Neuronal stem cell (in vitro differentiated cells): ENCODE measurements around the gene XPNPEP2.

Source experiments
- DNase-seq: peaks from one replicate; pipeline ENCODE4 v3.0.0-alpha.2; 2013; ENCODE audit warnings: low spot score
- H2AFZ ChIP-seq: one replicate; pipeline ENCODE4 v1.6.1; 2013; ENCODE audit warnings: mild to moderate bottlenecking, low read length, inconsistent platforms
- H2AK5ac ChIP-seq: 2 replicates; pipeline ENCODE4 v1.6.1; 2013; ENCODE audit warnings: low read depth, mild to moderate bottlenecking, inconsistent platforms, low read length, moderate library complexity, mixed read lengths
- H2BK120ac ChIP-seq: 2 replicates; pipeline ENCODE4 v1.6.1; 2013; ENCODE audit warnings: low read depth, mild to moderate bottlenecking, inconsistent platforms, low read length, moderate library complexity, mixed read lengths
- H2BK12ac ChIP-seq: one replicate; pipeline ENCODE4 v1.6.1; 2013; ENCODE audit warnings: low read length, inconsistent platforms
- H2BK15ac ChIP-seq: 2 replicates; pipeline ENCODE4 v1.6.1; 2013; ENCODE audit warnings: mild to moderate bottlenecking, low read length, inconsistent platforms, mixed read lengths
- H2BK5ac ChIP-seq: one replicate; pipeline ENCODE4 v1.6.1; 2013; ENCODE audit warnings: inconsistent platforms, mild to moderate bottlenecking, low read length, moderate library complexity
- H3K14ac ChIP-seq: one replicate; pipeline ENCODE4 v1.6.1; 2013; ENCODE audit warnings: low read length, inconsistent platforms
- H3K18ac ChIP-seq: 2 replicates; pipeline ENCODE4 v1.6.1; 2013; ENCODE audit warnings: low read length, inconsistent platforms
- H3K23ac ChIP-seq: 2 replicates; pipeline ENCODE4 v1.6.1; 2013; ENCODE audit warnings: low read depth, mild to moderate bottlenecking, mixed read lengths, low read length, inconsistent platforms; ENCODE audit not compliant: poor library complexity
- H3K27ac ChIP-seq: replicated peaks from 3 replicates; pipeline ENCODE4 v1.5.1; 2013; ENCODE audit warnings: low read length, inconsistent platforms
- H3K27me3 ChIP-seq, 3 experiments: 2 replicates each; pipeline ENCODE4 v1.6.1; 2013; ENCODE audit warnings: low read length in 3 of 3, mild to moderate bottlenecking in 2 of 3, inconsistent platforms in 1 of 3, low read depth in 1 of 3, mixed read lengths in 1 of 3, moderate library complexity in 1 of 3; ENCODE audit not compliant: control insufficient read depth in 3 of 3, insufficient read depth in 3 of 3
- H3K36me3 ChIP-seq, 2 donors: replicated peaks in 1 of 2; 2 replicates each; pipeline ENCODE4 v1.6.1; 2013; ENCODE audit warnings: low read length in 2 of 2; ENCODE audit not compliant: control insufficient read depth in 2 of 2, insufficient read depth in 2 of 2
- H3K4ac ChIP-seq: 2 replicates; pipeline ENCODE4 v1.6.1; 2013; ENCODE audit warnings: inconsistent platforms, mild to moderate bottlenecking, low read length, moderate library complexity
- H3K4me1 ChIP-seq, 2 donors: 1 replicate in 1 of 2; 2 replicates in 1 of 2; pipeline ENCODE4 v1.6.1; 2013; ENCODE audit warnings: low read length in 2 of 2, low read depth in 1 of 2; ENCODE audit not compliant: control insufficient read depth in 2 of 2, insufficient read depth in 1 of 2
- H3K4me2 ChIP-seq: one replicate; pipeline ENCODE4 v1.6.1; 2013; ENCODE audit warnings: mild to moderate bottlenecking, low read length, inconsistent platforms; ENCODE audit not compliant: insufficient read depth, poor library complexity, severe bottlenecking
- H3K4me3 ChIP-seq, 2 donors: 2 replicates each; pipeline ENCODE4 v1.5.1; 2013; ENCODE audit warnings: low read length in 2 of 2, mild to moderate bottlenecking in 2 of 2, inconsistent platforms in 1 of 2, moderate library complexity in 1 of 2
- H3K79me1 ChIP-seq: one replicate; pipeline ENCODE4 v1.6.1; 2013; ENCODE audit warnings: low read depth, mild to moderate bottlenecking, inconsistent platforms, low read length, moderate library complexity
- H3K9ac ChIP-seq: one replicate; pipeline ENCODE4 v1.6.1; 2013; ENCODE audit warnings: mild to moderate bottlenecking, low read depth, low read length, inconsistent platforms; ENCODE audit not compliant: poor library complexity
- H3K9me3 ChIP-seq, 2 donors: replicated peaks in 1 of 2; 2 replicates each; pipeline versions ENCODE3 to v1.6.1; 2013; ENCODE audit warnings: low read length in 2 of 2, mild to moderate bottlenecking in 2 of 2, inconsistent platforms in 1 of 2, low read depth in 1 of 2, mixed read lengths in 1 of 2, moderate library complexity in 1 of 2; ENCODE audit not compliant: control insufficient read depth in 2 of 2, insufficient read depth in 1 of 2
- H4K8ac ChIP-seq: one replicate; pipeline ENCODE4 v1.6.1; 2013; ENCODE audit warnings: low read depth, mild to moderate bottlenecking, inconsistent platforms, low read length, moderate library complexity
- H4K91ac ChIP-seq: one replicate; pipeline ENCODE4 v1.6.1; 2013; ENCODE audit warnings: low read length, low read depth, mild to moderate bottlenecking, inconsistent platforms; ENCODE audit not compliant: poor library complexity
- WGBS, 2 donors: extraction: QIAGEN DNeasy Blood & Tissue Kit; methylation state at CpG; one replicate each; pipeline ENCODE4 v1.1.7; 2013; ENCODE audit warnings: missing lambda C conversion rate in 2 of 2, mixed read lengths in 1 of 2; ENCODE audit not compliant: insufficient read length in 2 of 2, insufficient replicate concordance in 1 of 2; ENCODE audit errors: extremely low coverage in 2 of 2; 5-methylcytosine and 5-hydroxymethylcytosine counted together

The XPNPEP2 gene

DNA sequence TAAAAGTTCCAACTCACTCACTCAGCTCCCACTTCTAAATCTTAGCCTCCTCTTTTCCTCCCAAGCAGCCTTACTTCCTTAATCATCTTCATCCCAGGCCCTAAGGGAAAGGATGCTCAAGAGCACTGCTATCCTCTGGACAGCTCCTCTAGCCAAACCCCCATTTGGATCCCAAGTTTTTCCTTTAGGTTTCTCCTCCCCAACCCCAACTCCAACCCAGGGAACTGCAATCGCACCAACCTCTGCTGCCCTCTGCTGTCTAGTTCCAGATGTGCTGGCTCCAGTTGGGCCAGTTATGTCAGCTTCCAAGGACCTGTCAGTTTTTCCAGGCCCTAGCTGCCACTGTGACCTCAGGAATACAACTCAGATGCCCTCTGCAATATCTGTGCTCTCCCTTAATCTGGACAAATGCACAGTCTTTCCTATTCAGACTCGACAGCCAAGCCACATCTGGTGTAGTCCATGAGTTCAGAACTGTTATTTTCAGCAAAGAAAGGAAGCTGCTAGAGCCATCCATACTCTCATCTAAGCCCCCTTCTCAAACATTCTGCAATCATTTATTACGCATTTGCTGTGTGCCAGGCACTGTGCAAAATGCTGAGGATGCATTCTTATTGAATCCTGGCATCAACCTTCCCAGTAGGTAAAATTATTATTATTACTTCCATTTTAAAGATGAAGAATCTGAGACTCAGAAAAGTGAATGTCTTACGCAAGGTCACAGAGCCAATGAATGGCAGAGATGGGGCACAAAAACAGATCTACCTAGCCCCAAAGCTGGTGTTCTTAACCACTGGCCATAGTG is 12.3 kb upstream of the XPNPEP2 start:
- Histone ChIP-seq H3K27me3 (no peaks in the 10 kb centered on the region), H3K27ac (no peak overlapping the region), H4K8ac (no peak overlapping the region), H3K14ac (no peak overlapping the region), H2BK5ac (no peak overlapping the region), H3K36me3 (no peaks in the 10 kb centered on the region), H3K18ac (no peak overlapping the region), H3K4me2 (no peak overlapping the region), H3K4me3 (no peak overlapping the region), H2BK15ac (no peak overlapping the region), H2AK5ac (no peak overlapping the region), H3K79me1 (no peaks in the 10 kb centered on the region), H2AFZ (no peak overlapping the region), H3K4ac (no peak overlapping the region), H2BK12ac (no peak overlapping the region), H3K23ac (no peak overlapping the region), H2BK120ac (no peak overlapping the region), H3K9me3 (no peaks in the 10 kb centered on the region), H3K4me1 (no peaks in the 10 kb centered on the region), H4K91ac (no peak overlapping the region), H3K9ac (no peak overlapping the region)
- peak; percentile 47 for DNase-seq
- no CpG with 5 or more reads among the region's 4 CpGs for WGBS, 2 donors

DNA sequence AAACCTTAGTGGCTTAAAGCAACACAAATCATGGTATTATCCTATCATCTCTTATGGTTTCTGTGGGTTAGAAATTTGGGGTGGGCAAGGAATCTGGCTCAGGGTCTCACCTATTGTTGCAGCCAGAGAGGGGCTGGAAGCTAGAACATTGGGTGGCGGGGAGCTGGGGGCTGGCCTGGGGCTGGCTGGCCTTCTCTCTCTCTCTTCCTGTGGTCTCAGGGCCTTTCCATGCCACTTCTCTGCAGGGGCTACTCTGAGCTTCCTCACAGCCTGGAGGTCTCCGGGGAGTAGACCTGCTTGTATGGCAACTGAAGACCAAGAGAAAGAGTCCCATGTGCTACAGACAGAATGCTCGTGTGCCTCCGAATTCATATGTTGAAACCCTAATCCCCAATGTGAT is 10.7 kb upstream of the XPNPEP2 start:
- H3K27ac ChIP-seq, result no peak overlapping the region
- H3K79me1 ChIP-seq, result no peaks in the 10 kb centered on the region
- no peaks in the 10 kb centered on the region for H3K36me3 ChIP-seq
- no peak for DNase-seq
- H3K9ac ChIP-seq, result no peak overlapping the region
- no peak overlapping the region for H2BK5ac ChIP-seq
- no peak overlapping the region for H3K14ac ChIP-seq
- H2AFZ ChIP-seq, result no peak overlapping the region
- no peak overlapping the region for H3K23ac ChIP-seq
- H2AK5ac ChIP-seq, result no peak overlapping the region
- H3K4me2 ChIP-seq, result no peak overlapping the region
- no peak overlapping the region for H2BK15ac ChIP-seq
- H3K18ac ChIP-seq, result no peak overlapping the region
- no peak overlapping the region for H4K91ac ChIP-seq
- H2BK12ac ChIP-seq, result no peak overlapping the region
- H4K8ac ChIP-seq, result no peak overlapping the region
- H3K27me3 ChIP-seq, result no peaks in the 10 kb centered on the region
- H3K4me3 ChIP-seq, result no peak overlapping the region
- no peaks in the 10 kb centered on the region for H3K9me3 ChIP-seq
- whole genome bisulfite sequencing, 2 donors, result no CpG with 5 or more reads among the region's 4 CpGs
- no peak overlapping the region for H3K4ac ChIP-seq
- no peaks in the 10 kb centered on the region for H3K4me1 ChIP-seq
- H2BK120ac ChIP-seq, result no peak overlapping the region

DNA sequence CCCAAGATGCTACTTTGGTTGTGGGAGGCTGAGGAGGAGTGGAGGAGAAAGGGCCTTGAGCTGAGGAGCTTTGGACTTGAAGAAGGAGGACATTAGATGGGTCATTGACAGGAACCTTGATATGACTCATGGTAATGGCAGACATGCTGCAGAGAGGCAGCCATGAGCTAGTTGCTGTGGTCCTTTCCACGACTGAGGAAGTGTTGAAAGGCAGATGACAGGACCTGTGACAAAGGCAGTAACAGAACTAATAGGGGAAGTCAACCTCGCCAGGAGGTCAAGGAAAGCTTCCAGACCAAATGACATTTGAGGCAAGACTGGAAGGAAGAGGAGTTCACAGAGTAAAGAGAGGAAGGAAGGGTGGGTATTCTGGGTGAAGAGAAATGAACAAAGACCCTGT is 7.6 kb upstream of the XPNPEP2 start:
- Histone ChIP-seq H2BK12ac (no peak overlapping the region), H3K79me1 (no peaks in the 10 kb centered on the region), H4K91ac (no peak overlapping the region), H3K4ac (no peak overlapping the region), H3K36me3 (no peaks in the 10 kb centered on the region), H3K14ac (no peak overlapping the region), H3K23ac (no peak overlapping the region), H3K9me3 (no peaks in the 10 kb centered on the region), H3K18ac (no peak overlapping the region), H2BK5ac (no peak overlapping the region), H3K4me3 (no peak overlapping the region), H4K8ac (no peak overlapping the region), H2BK120ac (no peak overlapping the region), H2AK5ac (no peak overlapping the region), H3K27ac (no peak overlapping the region), H3K27me3 (peaks cover 0 to under 1% (median 0%) of the 10 kb centered on the region in 3 experiments), H2AFZ (no peak overlapping the region), H3K4me2 (no peak overlapping the region), H3K4me1 (no peaks in the 10 kb centered on the region), H3K9ac (no peak overlapping the region), H2BK15ac (no peak overlapping the region)
- DNase-seq, result no peak
- no CpG with 5 or more reads among the region's 2 CpGs for WGBS, 2 donors

DNA sequence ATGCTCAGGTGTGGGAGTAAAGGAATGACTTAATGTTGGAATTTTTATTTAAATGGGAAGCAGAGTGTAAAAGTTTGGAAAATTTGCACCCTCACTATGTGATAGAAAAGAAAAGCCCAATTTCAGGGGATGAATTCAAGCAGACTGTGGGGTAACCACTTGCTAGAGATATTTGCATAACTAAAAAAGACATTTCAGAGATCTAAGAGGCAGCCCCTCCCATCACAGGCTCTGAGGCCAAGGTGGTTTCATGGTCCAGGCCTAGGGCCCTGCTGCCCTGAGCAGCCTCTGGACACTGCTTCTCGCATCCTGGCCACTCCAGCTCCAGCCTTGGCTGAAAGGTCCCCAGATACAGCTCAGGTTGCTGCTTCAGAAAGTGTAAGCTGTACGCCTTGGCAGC is 5.9 kb upstream of the XPNPEP2 start:
- Histone ChIP-seq H2BK12ac (no peak overlapping the region), H3K4ac (no peak overlapping the region), H3K9ac (no peak overlapping the region), H3K36me3 (no peaks in the 10 kb centered on the region), H2BK120ac (no peak overlapping the region), H3K9me3 (no peaks in the 10 kb centered on the region), H3K79me1 (no peaks in the 10 kb centered on the region), H2AK5ac (no peak overlapping the region), H4K8ac (no peak overlapping the region), H3K23ac (no peak overlapping the region), H2BK5ac (no peak overlapping the region), H3K4me2 (no peak overlapping the region), H3K4me1 (no peaks in the 10 kb centered on the region), H3K27ac (no peak overlapping the region), H3K27me3 (peaks cover 0 to 17% (median 0%) of the 10 kb centered on the region in 3 experiments), H3K14ac (no peak overlapping the region), H2BK15ac (no peak overlapping the region), H3K4me3 (no peak overlapping the region), H4K91ac (no peak overlapping the region), H2AFZ (no peak overlapping the region), H3K18ac (no peak overlapping the region)
- DNase-seq, result no peak
- no CpG with 5 or more reads among the region's 2 CpGs for WGBS, 2 donors
